Measurements from ENCODE around the gene DCAF17.
"Not testable (repeated sequence)": the region's sequence is repeated elsewhere in the genome, so short reads cannot be mapped to it uniquely, and the experiment has no call there.

DCAF17 gene

DNA sequence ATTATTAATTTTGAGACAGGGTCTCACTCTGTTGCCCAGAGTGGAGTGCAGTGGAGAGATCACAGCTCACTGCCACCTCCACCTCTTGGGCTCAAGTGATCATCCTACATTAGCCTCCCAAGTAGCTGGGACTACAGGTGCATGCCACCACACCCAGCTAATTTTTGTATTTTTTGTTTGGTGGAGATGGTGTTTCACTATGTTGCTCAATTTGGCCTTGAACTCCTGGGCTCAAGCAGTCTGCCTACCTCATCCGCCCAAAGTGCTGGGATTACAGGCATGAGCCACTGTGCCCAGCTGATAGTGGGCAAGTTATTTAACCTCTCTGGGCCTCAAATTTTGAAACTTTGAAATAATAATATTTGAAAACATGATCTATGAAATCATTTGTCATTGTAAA is 26.5 kb downstream of the DCAF17 start:
- DNase-seq, result no peak

DNA sequence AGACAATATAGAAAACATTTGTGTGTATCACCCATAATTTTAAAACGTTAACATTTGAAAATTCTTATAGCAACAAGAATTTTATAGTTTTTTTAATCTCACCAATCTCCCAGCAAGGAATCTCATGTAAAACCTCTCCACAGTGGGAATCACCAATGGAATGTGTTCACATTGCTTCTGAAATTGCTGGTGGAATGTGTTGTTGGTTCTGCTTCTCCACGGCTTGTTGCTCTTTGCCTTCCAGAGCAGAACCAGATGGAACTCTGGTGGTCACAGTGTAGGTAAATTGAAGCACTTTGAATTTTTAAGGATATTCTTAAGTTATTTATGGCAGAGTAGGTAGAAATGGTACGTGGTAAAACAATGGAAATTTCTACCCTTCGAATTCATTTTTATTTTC is 35.1 kb downstream of the DCAF17 start:
- DNase-seq, result no peak

DNA sequence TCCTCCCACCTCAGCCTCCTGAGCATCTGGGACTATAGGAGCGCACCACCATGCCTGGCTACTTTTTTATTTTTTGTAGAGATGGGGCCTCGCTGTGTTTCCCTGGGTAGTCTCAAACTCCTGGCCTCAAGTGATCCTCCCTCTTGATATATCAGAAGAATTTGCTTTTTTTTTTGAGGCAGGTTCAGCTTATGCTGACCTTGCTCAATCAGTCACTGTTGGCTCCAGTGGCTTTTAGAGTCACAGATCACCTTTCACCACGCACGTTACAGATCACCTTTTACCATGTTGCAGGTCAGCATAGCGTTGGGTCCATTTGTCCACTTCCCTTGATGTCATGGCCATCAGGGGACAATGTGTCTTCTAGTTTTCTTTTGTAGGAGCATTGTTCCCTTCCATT is 36.1 kb downstream of the DCAF17 start:
- no peak for DNase-seq

GRCh38 chr2:171475979-171476378 is 42.0 kb downstream of the DCAF17 start:
- no peak for DNase-seq

DNA sequence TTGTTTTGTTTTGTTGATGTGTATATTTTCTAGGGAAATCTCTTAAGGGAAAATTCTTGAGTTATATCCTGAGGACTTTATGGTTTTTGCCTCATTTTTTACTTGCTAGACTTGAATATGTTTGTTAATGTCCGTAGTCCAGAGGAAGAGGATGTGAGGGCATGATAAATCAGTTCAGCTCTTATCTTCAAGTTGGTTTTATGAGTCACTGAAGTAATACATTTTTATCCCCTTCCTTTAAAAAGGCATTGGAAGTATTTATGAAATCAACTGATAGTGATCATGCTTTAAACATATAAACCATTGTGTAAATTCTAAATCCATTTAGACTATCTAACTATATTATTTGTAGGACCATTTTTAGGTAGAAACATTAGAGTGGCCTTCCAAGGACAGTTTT is 44.3 kb downstream of the DCAF17 start:
- DNase-seq, result no peak

- DNase-seq, result no peak
Observed at GRCh38 chr2:171479154-171479814, 45.3 kb downstream of the DCAF17 start.

GRCh38 chr2:171480908-171481307 is 46.9 kb downstream of the DCAF17 start:
- no peak for DNase-seq

DNA sequence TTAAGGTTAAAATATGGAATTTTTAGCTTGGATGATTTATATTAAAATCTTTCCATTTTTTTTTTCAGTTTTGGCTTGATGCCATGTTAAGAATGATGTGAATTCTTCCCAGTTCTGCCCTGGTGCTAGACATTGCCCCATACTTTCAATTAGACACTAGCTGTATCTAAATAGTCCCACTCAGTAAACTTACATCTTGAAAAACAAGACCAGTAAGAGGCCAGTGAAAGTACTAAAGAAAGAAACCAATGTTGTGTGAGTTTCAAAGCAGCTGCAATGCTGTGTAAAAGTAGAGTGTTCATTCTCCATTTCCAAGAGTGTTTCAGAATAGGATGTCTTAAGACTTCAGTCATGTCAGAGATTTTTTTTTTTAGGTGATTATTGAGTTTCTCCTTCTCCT is 48.3 kb downstream of the DCAF17 start:
- no peak for DNase-seq

DNA sequence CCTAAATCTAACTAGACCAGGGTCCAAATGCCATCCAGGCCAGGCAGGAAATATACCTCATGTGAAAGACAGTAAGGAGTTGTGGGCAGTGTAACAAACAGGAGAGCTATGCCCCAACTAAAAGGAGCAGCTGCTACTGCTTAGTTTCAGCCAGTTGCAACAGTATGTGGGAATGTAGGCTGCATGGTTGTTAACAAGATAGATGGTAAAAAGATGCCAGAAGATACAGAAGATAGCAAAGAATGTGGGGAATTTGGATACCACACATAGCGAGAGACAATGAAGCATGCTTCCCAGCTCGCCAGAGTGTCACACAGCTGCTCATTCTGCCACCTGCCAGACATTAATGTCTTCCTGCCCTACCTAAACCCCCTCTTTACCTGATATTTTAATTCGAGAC is 48.9 kb downstream of the DCAF17 start:
- no peak for DNase-seq

DNA sequence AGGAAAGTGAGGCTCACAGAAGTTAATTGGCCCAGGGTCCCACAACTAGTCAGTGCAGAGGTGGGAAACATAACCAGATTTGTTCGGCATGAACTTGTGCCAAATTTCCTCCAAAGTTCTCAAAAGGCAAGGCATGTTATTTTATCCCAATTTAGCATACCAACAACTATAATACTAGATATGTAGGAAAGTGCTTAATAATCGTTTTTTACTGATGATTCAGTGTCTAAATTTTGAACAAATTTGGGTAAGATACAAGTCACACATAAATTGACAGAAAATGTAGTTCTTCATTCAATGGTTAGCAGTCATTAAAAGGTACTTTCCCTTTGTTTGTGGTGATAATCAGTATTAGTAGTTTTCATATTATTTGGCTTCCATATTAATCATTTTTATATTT is 49.8 kb downstream of the DCAF17 start:
- DNase-seq, result no peak

- DNase-seq, result no peak
Observed at GRCh38 chr2:171485116-171485515, 51.1 kb downstream of the DCAF17 start.

DNA sequence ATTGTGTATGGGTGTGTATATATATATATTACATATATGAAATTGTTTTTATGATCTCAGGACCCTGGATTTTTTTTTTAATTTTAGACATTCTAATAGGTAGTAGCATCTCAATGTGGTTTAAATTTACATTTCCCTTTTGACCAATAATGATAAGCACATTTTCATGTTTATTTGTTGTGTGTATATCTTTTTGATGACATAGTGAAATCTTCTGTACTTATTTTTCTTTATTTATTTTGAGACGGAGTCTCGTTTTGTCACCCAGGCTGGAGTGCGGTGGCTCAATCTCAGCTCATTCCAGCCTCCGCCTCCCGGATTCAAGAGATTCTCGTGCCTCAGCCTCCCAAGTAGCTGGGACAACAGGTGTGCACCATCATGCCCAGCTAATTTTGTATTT is 53.2 kb downstream of the DCAF17 start:
- DNase-seq, result no peak

DNA sequence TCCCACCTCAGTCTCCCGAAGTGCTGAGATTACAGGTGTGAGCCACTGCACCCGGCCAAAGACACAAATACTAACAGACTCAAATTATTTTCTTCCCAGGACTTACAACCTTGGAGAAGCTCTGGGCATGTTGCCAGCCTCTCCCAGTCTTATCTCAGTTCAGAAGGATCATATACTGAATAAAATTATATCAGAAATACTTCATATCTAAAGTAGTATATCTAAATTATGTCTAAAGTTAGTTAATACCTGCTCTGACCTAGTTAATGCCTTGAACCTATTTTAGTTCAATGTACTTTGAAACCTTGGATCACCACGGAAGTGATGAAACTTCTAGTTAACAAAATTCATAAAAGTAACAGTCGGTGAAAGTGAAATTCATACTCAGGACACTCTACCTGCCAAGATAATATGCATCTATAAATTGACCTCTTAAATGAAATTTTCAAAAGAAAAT is 53.8 kb downstream of the DCAF17 start:
- no peak for DNase-seq

DNA sequence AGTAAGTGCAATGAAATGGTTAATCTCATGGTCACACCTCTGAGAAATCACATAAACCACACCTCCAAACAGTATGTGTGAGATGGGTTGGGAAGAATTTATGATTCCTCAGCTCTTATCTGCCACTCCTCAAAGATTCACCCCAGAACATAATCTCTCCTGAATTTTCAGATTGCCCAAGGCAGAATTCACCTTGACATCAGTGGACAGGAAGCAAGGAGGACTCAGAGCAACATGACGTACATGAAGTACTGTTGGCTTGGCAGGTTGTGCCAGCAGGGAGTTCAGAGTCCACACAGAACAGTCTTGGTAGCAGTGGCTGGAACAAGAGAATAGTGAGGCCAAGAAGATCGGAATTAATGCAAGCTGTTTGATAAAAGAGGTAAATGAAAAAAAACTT is 56.6 kb downstream of the DCAF17 start:
- no peak for DNase-seq

- DNase-seq, result no peak
Observed at GRCh38 chr2:171491292-171491691, 57.3 kb downstream of the DCAF17 start.

GRCh38 chr2:171492664-171493063 is 58.6 kb downstream of the DCAF17 start:
- no peak for DNase-seq

GRCh38 chr2:171497664-171498063 is 63.6 kb downstream of the DCAF17 start:
- not testable (repeated sequence) for DNase-seq

DNA sequence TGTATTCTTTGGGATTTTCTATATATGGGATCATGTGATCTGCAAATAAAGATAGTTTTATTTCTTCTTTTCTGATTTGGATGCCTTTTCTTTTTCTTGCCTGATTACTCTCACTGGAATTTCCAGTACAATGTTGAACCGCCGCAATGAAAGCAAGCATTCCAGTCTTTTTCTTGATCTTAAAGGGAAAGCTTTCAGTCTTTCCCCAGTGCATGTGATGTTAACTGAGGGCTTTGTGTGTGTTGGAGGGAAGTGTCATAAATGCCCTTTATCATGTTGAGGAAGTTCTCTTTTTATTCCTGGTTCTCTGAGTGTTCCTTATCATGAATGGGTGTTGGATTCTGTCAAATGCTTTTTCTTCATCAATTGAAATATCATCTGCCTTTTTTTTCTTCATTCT is 71.3 kb downstream of the DCAF17 start:
- no peak for DNase-seq

GRCh38 chr2:171509945-171510731 is 76.1 kb downstream of the DCAF17 start:
- no peak for DNase-seq

- no peak for DNase-seq
Observed at GRCh38 chr2:171512014-171512413, 78.0 kb downstream of the DCAF17 start.

- no peak for DNase-seq
Observed at GRCh38 chr2:171512683-171513195, 78.7 kb downstream of the DCAF17 start.

DNA sequence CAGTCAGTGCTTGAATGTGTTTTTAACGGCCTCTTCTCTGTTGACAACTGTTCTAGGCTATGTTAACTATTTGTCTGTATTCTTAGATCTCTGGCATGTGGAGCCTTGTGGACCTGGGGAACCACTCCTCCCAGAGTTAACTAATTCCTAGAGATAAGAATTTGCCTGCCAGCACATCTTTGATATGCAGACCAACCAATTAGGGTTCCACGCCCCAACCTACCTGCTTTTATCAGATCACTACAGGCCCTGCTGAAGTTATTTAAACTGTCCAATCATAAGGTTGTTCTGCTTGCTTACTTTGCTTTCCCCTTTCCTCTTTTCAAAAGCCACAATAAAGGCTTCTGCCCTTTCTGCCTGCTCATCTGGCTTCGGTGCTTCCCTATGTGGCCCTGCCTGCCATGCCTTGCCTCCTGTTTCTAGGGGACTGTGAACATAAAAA is 79.7 kb downstream of the DCAF17 start:
- no peak for DNase-seq

GRCh38 chr2:171514908-171515582 is 81.0 kb downstream of the DCAF17 start:
- DNase-seq, result no peak
